ENCODE measurements around the gene WWP2. TPM values are rescaled to one million over a fixed set of nuclear protein-coding genes. Genes with fewer than 3 reads are reported as not detected.
"Not testable (repeated sequence)": the region's sequence is repeated elsewhere in the genome, so short reads cannot be mapped to it uniquely, and the experiment has no call there.

The WWP2 gene
- total RNA-seq, 2 experiments from 2014 or later, result 30.3 to 43.4 TPM

- POLR2A ChIA-PET, result interaction anchor here (0.5 to 3.2 kb wide), 18 partner anchors 8 to 768 kb away, joined by 3 to 24 read pairs (median 4); partner anchors contain the start of genes AARS1, CYB5B, NQO1 and WWP2
- Histone ChIP-seq H3K9me3 (ENCODE audit: low read length) (no peaks in the 10 kb centered on the region; the same call in 1 of the 2 replicates), H3K27ac (ENCODE audit: low read depth, low read length, poor library complexity, severe bottlenecking) (peak within 1 kb of the TSS; percentile 43), H3K36me3 (ENCODE audit: insufficient read depth, low read length) (peaks cover 38% of the 10 kb centered on the region), H4K20me1 (ENCODE audit: insufficient read depth, low read length) (peaks cover 7% of the 10 kb centered on the region; the same call in 1 of the 2 replicates), H2AFZ (ENCODE audit: low read length) (peak within 1 kb of the TSS; percentile 53), H3K4me1 (ENCODE audit: insufficient read depth, low read length, poor library complexity, severe bottlenecking) (peaks cover 15% of the 10 kb centered on the region), H3K4me3 (ENCODE audit: low read depth, low read length, poor library complexity, severe bottlenecking) (peak within 1 kb of the TSS; percentile 88), H3K4me2 (ENCODE audit: low read length) (peak within 1 kb of the TSS; percentile 92), H3K9me2 (ENCODE audit: insufficient read depth, low read length) (no peaks in the 10 kb centered on the region), H3K79me2 (ENCODE audit: insufficient read depth, low read depth, low read length) (peaks cover 45% of the 10 kb centered on the region)
- CTCF ChIA-PET (ENCODE audit: unreplicated experiment), result interaction anchor here (0.5 to 1.7 kb wide), 9 partner anchors 9 to 882 kb away, joined by 3 to 5 read pairs (median 3); no protein-coding TSS in a partner anchor
- no peak for TF ChIP-seq EZH2phosphoT487 (IDR thresholded peaks at IDR 0.05; ENCODE audit: borderline replicate concordance, low read depth, low read length)
- TF ChIP-seq, protein P1, sequence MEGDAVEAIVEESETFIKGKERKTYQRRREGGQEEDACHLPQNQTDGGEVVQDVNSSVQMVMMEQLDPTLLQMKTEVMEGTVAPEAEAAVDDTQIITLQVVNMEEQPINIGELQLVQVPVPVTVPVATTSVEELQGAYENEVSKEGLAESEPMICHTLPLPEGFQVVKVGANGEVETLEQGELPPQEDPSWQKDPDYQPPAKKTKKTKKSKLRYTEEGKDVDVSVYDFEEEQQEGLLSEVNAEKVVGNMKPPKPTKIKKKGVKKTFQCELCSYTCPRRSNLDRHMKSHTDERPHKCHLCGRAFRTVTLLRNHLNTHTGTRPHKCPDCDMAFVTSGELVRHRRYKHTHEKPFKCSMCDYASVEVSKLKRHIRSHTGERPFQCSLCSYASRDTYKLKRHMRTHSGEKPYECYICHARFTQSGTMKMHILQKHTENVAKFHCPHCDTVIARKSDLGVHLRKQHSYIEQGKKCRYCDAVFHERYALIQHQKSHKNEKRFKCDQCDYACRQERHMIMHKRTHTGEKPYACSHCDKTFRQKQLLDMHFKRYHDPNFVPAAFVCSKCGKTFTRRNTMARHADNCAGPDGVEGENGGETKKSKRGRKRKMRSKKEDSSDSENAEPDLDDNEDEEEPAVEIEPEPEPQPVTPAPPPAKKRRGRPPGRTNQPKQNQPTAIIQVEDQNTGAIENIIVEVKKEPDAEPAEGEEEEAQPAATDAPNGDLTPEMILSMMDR (conservative IDR thresholded peaks at IDR 0.05; ENCODE audit: low read length), result peak; percentile 91
- intact Hi-C loops (cut with micrococcal nuclease; ENCODE audit: unreplicated experiment), result loop anchor here (2.0 kb wide), 2 partner anchors 46 to 358 kb away; no protein-coding TSS in a partner anchor
- DNase-seq (ENCODE audit: low spot score), result peak; percentile 98
- no TSS peak for BruUV-seq (replicated peaks)
These were observed 7.4 kb upstream of the WWP2 start, which contains the start of gene NOB1 for GRCh38 chr16:69754469-69755310. Gene NOB1 (minus strand): TSS chr16:69754926. CDS start chr16:69754910, 16 bp downstream.

GRCh38 chr16:69756705-69757104, 5.4 kb upstream of the WWP2 start:
- H3K4me1 ChIP-seq (ENCODE audit: insufficient read depth, low read length, poor library complexity, severe bottlenecking), result peaks cover 22% of the 10 kb centered on the region
- no peak overlapping the region for H3K4me3 ChIP-seq (ENCODE audit: low read depth, low read length, poor library complexity, severe bottlenecking)
- CTCF ChIA-PET (ENCODE audit: unreplicated experiment), result no interaction called here
- intact Hi-C loops (cut with micrococcal nuclease; ENCODE audit: unreplicated experiment), result no loop called here
- no peaks in the 10 kb centered on the region for H3K9me3 ChIP-seq (ENCODE audit: low read length)
- no peak overlapping the region for H2AFZ ChIP-seq (ENCODE audit: low read length)
- peaks cover 7% of the 10 kb centered on the region; the same call in 1 of the 2 replicates for H4K20me1 ChIP-seq (ENCODE audit: insufficient read depth, low read length)
- BruUV-seq (replicated peaks), result no TSS peak
- DNase-seq (ENCODE audit: low spot score), result no peak
- no peak overlapping the region; the same call in 1 of the 2 replicates for H3K4me2 ChIP-seq (ENCODE audit: low read length)
- H3K9me2 ChIP-seq (ENCODE audit: insufficient read depth, low read length), result no peaks in the 10 kb centered on the region
- POLR2A ChIA-PET, result no interaction called here
- peaks cover 30% of the 10 kb centered on the region for H3K79me2 ChIP-seq (ENCODE audit: insufficient read depth, low read depth, low read length)
- H3K27ac ChIP-seq (ENCODE audit: low read depth, low read length, poor library complexity, severe bottlenecking), result no peak overlapping the region
- TF ChIP-seq, protein P1 (conservative IDR thresholded peaks at IDR 0.05; ENCODE audit: low read length), result no peak
- no peak for TF ChIP-seq EZH2phosphoT487 (IDR thresholded peaks at IDR 0.05; ENCODE audit: borderline replicate concordance, low read depth, low read length)
- H3K36me3 ChIP-seq (ENCODE audit: insufficient read depth, low read length), result peaks cover 17% of the 10 kb centered on the region

GRCh38 chr16:69757375-69757774, 4.8 kb upstream of the WWP2 start:
- CTCF ChIA-PET (ENCODE audit: unreplicated experiment); H3K27ac ChIP-seq (ENCODE audit: low read depth, low read length, poor library complexity, severe bottlenecking); DNase-seq (ENCODE audit: low spot score); H3K9me3 ChIP-seq (ENCODE audit: low read length); H3K4me2 ChIP-seq (ENCODE audit: low read length); H3K4me3 ChIP-seq (ENCODE audit: low read depth, low read length, poor library complexity, severe bottlenecking); H3K9me2 ChIP-seq (ENCODE audit: insufficient read depth, low read length); BruUV-seq (replicated peaks); intact Hi-C loops (cut with micrococcal nuclease; ENCODE audit: unreplicated experiment); H4K20me1 ChIP-seq (ENCODE audit: insufficient read depth, low read length); H2AFZ ChIP-seq (ENCODE audit: low read length): not testable (repeated sequence)
- Histone ChIP-seq H3K36me3 (ENCODE audit: insufficient read depth, low read length) (peaks cover 11% of the 10 kb centered on the region), H3K79me2 (ENCODE audit: insufficient read depth, low read depth, low read length) (peaks cover 23% of the 10 kb centered on the region), H3K4me1 (ENCODE audit: insufficient read depth, low read length, poor library complexity, severe bottlenecking) (peaks cover 21% of the 10 kb centered on the region)
- POLR2A ChIA-PET, result interaction anchor here (0.7 kb wide), 1 partner anchor 14 kb away, joined by 3 read pairs; no protein-coding TSS in a partner anchor

Data from OCI-LY7 (cell line).